MM.1S (cell line): ENCODE measurements around the gene NRG3.

Experiments
- CTCF ChIP-seq: fragments of 300-600 bp; sonication (generic); IDR thresholded peaks from 2 replicates; pipeline ENCODE4 v1.5.1; 2016; ENCODE audit warnings: antibody characterized with exemption, low read length, mixed read lengths
- EZH2 ChIP-seq: fragments of 300-600 bp; sonication (generic); optimal IDR thresholded peaks from 2 replicates; pipeline ENCODE3; 2017; ENCODE audit warnings: low read depth, mild to moderate bottlenecking, antibody characterized with exemption, low read length, mixed read lengths
- EZH2phosphoT487 ChIP-seq: fragments of 300-600 bp; sonication (generic); IDR thresholded peaks from 2 replicates; pipeline ENCODE4 v1.6.1; 2018; ENCODE audit warnings: antibody characterized with exemption, low read length

GRCh38 chr10:82934947-82935346 is 1060.0 kb downstream of the NRG3 start:
- TF ChIP-seq EZH2phosphoT487 (no peak), CTCF (no peak), EZH2 (no peak)
